ENCODE data around the gene ARL15.

GRCh38 chr5:54004697-54005096 lies 305.7 kb downstream of the ARL15 start:
- no peak for TF ChIP-seq CTCF (IDR thresholded peaks at IDR 0.05)
- TF ChIP-seq POLR2A (IDR thresholded peaks at IDR 0.05), result no peak
